Measurements from ENCODE around the gene VRK1.

- TF ChIP-seq POLR2A (IDR thresholded peaks at IDR 0.05; ENCODE audit: low read length) (no peak), GATA1 (IDR thresholded peaks at IDR 0.05; ENCODE audit: low read depth, low read length) (no peak)
These were observed 41.3 kb downstream of the VRK1 start for GRCh38 chr14:96838449-96838848.

Data from erythroblast (primary cell).